Measurements from ENCODE around the gene PGC.

Gene PGC

DNA sequence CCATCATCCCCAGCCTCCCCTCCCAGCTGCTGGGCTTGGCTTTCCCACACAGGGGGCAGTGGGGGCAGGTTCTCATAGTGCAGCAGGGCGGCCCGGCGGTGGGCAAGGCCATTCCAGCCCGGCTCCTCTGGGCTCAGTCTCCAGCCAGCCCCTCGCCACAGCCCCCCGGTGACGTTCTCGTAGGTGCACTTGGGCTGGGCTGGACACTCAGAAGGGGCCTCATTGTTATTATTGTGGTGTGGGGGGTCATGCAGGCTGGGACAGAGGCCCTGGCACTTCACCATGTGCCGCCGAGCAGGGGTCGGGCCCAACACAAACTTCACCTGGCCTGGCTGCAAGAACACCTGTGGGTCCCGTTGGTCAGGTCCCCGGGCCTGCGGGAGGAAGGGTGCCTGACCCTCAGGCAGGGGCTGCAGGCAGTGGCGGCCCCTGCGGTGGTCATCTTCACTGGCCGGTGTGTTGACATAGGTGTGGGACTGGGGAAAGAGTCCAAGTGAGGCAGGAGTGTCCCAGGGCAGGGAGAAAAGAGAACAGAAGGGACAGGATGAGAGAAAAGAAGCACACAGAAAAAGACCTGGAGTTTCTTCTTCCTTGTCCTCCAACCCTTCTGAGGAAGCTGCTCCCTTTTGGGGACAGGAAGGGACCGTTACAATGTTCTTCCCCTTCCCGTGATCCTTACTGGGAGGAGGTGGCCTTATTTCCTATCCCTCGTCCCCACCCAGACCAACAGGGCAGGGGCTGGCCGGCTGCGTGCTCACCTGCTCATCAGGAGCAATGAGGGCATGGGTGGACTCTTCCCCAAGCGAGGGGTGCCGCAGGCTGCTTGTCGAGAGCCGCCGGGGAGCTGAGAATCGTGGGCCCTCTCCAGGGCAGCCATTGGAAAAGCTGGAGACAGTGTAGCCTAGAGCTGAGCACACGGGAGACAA lies 24.1 kb upstream of the PGC start:
- H3K27ac ChIP-seq = no peak overlapping the region
- H3K4me1 ChIP-seq (ENCODE audit: low read depth, poor library complexity, severe bottlenecking) = no peaks in the 10 kb centered on the region
- no peaks in the 10 kb centered on the region for H3K79me2 ChIP-seq (ENCODE audit: insufficient read depth, low read depth)
- TF ChIP-seq, protein P1, sequence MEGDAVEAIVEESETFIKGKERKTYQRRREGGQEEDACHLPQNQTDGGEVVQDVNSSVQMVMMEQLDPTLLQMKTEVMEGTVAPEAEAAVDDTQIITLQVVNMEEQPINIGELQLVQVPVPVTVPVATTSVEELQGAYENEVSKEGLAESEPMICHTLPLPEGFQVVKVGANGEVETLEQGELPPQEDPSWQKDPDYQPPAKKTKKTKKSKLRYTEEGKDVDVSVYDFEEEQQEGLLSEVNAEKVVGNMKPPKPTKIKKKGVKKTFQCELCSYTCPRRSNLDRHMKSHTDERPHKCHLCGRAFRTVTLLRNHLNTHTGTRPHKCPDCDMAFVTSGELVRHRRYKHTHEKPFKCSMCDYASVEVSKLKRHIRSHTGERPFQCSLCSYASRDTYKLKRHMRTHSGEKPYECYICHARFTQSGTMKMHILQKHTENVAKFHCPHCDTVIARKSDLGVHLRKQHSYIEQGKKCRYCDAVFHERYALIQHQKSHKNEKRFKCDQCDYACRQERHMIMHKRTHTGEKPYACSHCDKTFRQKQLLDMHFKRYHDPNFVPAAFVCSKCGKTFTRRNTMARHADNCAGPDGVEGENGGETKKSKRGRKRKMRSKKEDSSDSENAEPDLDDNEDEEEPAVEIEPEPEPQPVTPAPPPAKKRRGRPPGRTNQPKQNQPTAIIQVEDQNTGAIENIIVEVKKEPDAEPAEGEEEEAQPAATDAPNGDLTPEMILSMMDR (conservative IDR thresholded peaks at IDR 0.05; ENCODE audit: low read depth, low read length) = no peak
- no peak overlapping the region for H3K9ac ChIP-seq
- no peaks in the 10 kb centered on the region for H4K20me1 ChIP-seq (ENCODE audit: insufficient read depth)
- H3K4me2 ChIP-seq = no peak overlapping the region
- H3K36me3 ChIP-seq (ENCODE audit: insufficient read depth) = no peaks in the 10 kb centered on the region
- no peaks in the 10 kb centered on the region for H3K27me3 ChIP-seq (ENCODE audit: insufficient read depth, low read depth)
- H3K4me3 ChIP-seq (IDR thresholded peaks at IDR 0.05; ENCODE audit: insufficient read depth, low read depth, low read length) = no peak overlapping the region
- no peak overlapping the region for H2AFZ ChIP-seq (ENCODE audit: low read depth)

DNA sequence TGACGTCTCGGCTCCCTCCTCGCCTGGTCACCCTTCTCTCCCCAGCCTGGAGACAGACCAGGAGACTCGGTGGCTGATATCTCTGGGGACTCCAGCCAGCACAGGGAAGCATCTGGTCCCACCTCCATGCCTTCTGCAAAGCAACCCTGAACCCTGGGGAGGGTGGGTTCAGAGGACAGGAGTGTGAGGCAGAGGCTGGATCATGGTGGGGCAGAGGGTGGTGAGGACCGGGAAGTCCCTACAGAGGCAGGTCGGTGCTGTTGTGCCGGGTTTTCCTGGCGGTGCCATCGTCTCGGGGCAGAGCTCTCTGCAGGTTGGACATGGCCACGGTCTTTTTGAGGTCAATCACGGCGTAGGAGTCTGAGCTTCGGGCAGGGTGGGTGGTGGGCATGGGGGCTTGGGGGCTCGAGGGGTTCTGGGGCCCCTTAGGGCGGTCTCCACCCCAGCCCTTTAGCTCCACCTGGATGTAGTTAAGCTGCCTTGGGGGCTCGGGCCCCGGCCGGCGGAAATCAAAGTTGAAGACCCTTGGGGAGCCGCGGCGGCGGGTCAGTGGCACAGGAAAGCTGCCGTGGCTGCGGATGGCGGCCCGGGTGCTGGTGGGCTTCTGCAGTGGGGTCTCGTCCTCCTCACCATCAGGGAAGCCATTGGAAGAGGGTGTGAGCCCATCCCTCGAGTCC lies 23.3 kb upstream of the PGC start:
- no peak overlapping the region for H3K9ac ChIP-seq
- no peak overlapping the region for H3K4me3 ChIP-seq (IDR thresholded peaks at IDR 0.05; ENCODE audit: insufficient read depth, low read depth, low read length)
- TF ChIP-seq, protein P1 (conservative IDR thresholded peaks at IDR 0.05; ENCODE audit: low read depth, low read length) = no peak
- no peaks in the 10 kb centered on the region for H3K4me1 ChIP-seq (ENCODE audit: low read depth, poor library complexity, severe bottlenecking)
- H3K36me3 ChIP-seq (ENCODE audit: insufficient read depth) = no peaks in the 10 kb centered on the region
- no peak overlapping the region for H3K27ac ChIP-seq
- no peak overlapping the region for H2AFZ ChIP-seq (ENCODE audit: low read depth)
- H3K79me2 ChIP-seq (ENCODE audit: insufficient read depth, low read depth) = no peaks in the 10 kb centered on the region
- no peak overlapping the region for H3K4me2 ChIP-seq
- no peaks in the 10 kb centered on the region for H3K27me3 ChIP-seq (ENCODE audit: insufficient read depth, low read depth)
- H4K20me1 ChIP-seq (ENCODE audit: insufficient read depth) = no peaks in the 10 kb centered on the region

DNA sequence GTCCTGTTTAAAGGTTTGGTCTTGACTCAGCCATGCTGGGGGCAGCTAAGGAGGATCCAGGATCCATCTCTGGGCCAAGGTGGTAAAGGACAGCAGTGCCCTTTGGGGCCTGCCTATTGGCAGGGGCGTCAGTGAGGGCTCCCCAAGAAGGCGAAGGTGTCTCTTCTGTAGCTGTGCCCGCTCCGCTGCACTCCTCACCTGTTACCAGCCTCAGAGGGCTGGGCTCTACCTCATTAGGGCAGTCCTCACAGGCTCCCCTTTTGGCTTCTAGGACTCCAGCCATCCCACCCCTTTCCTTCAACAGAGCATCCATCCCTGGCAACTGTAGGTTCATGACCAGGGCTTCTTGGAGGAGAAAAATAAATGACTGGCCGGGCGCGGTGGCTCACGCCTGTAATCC lies 22.2 kb upstream of the PGC start:
- no peak overlapping the region for H3K4me2 ChIP-seq
- H3K27me3 ChIP-seq (ENCODE audit: insufficient read depth, low read depth) = no peaks in the 10 kb centered on the region
- no peaks in the 10 kb centered on the region for H3K36me3 ChIP-seq (ENCODE audit: insufficient read depth)
- no peak overlapping the region for H3K27ac ChIP-seq
- no peaks in the 10 kb centered on the region for H3K4me1 ChIP-seq (ENCODE audit: low read depth, poor library complexity, severe bottlenecking)
- TF ChIP-seq, protein P1 (conservative IDR thresholded peaks at IDR 0.05; ENCODE audit: low read depth, low read length) = no peak
- H3K79me2 ChIP-seq (ENCODE audit: insufficient read depth, low read depth) = no peaks in the 10 kb centered on the region
- H2AFZ ChIP-seq (ENCODE audit: low read depth) = no peak overlapping the region
- no peak overlapping the region for H3K4me3 ChIP-seq (IDR thresholded peaks at IDR 0.05; ENCODE audit: insufficient read depth, low read depth, low read length)
- no peak overlapping the region for H3K9ac ChIP-seq
- H4K20me1 ChIP-seq (ENCODE audit: insufficient read depth) = no peaks in the 10 kb centered on the region

DNA sequence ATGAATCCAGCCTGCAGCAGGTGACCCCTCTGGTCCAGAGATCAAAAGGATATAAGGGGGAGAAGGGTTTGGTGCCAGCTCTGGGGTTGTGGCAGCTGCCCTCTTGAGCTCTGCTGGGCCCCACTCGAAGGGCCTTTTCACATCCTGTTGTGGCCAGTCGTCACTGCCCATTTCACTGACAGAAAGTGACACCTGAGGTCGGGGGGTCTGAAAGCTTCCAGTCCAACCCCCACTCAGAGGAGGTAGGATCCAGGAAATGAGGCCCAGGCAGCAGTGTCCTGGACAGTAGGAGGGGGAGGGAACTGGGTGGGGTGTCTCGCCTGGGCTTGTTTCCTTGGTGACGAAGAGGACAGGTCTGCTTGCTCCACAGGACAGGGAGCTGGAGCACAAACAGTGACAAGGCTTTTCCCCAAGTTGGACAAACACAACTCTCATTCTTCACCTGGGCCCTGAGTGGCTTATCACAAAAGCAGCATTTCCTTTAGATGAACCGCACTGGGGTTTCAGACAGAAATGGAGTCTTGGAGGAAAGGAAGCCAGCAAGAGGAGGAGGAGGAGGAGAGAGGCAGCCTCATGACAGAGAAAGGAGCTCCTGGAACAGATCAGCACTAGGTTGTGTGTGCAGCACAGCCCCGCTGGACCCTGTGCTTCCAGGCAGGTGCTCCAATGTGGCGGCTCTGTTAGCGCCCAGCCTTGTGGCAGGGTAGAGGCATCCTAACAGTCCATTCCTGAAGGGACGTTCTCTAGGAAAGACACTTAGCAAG lies 21.5 kb upstream of the PGC start:
- Histone ChIP-seq H3K79me2 (ENCODE audit: insufficient read depth, low read depth) (no peaks in the 10 kb centered on the region), H3K4me1 (ENCODE audit: low read depth, poor library complexity, severe bottlenecking) (no peaks in the 10 kb centered on the region), H4K20me1 (ENCODE audit: insufficient read depth) (no peaks in the 10 kb centered on the region), H3K4me3 (IDR thresholded peaks at IDR 0.05; ENCODE audit: insufficient read depth, low read depth, low read length) (no peak overlapping the region), H3K27me3 (ENCODE audit: insufficient read depth, low read depth) (no peaks in the 10 kb centered on the region), H3K27ac (no peak overlapping the region), H3K4me2 (no peak overlapping the region), H2AFZ (ENCODE audit: low read depth) (no peak overlapping the region), H3K36me3 (ENCODE audit: insufficient read depth) (no peaks in the 10 kb centered on the region), H3K9ac (no peak overlapping the region)
- TF ChIP-seq, protein P1 (conservative IDR thresholded peaks at IDR 0.05; ENCODE audit: low read depth, low read length) = no peak

All from KMS-11 (cell line).